IPS DF 4.7 (cell line): ENCODE data around the gene HSD11B1L.

ENCODE experiments used
- DNase-seq: peaks from one replicate; pipeline ENCODE4 v3.0.0-alpha.2; 2013; ENCODE audit warnings: low spot score; ENCODE audit errors: extremely low read depth

HSD11B1L gene

DNA sequence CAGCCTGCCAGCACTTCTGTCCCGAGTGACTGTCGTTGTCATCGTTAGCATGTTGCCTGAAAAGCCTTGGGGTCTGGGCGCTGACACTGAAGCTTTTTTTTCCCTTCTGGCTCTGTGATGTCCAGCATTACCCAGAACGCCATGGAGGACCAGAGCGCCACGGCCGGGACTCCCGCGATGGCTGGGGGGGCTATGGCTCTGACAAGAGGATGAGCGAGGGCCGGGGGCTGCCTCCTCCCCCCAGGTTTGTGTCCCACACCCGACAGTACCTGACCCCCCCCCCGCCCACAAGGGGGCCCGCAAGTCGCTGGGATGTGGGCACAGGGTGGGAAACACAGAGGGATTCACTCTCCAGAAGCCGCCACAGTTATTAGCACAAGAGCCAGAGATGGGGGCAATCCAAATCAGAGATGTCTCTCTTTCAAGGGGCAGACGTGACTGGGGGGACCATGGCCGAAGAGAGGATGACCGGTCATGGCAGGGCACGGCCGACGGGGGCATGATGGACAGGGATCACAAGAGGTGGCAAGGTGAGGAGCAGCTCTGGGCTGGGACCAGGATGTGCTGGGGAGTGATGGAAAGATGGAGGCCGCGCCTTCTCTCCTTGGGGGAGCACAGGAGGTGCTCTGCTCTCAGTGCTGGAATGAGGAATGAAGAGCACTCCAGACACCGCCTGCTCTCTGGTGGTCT, 13.8 kb upstream of the HSD11B1L start:
- DNase-seq: no peak

- no peak for DNase-seq
Observed at GRCh38 chr19:5667751-5668271, 13.0 kb upstream of the HSD11B1L start.

- DNase-seq: no peak
Observed at GRCh38 chr19:5669212-5669611, 11.6 kb upstream of the HSD11B1L start.

GRCh38 chr19:5671600-5671999, 9.2 kb upstream of the HSD11B1L start:
- DNase-seq: no peak

DNA sequence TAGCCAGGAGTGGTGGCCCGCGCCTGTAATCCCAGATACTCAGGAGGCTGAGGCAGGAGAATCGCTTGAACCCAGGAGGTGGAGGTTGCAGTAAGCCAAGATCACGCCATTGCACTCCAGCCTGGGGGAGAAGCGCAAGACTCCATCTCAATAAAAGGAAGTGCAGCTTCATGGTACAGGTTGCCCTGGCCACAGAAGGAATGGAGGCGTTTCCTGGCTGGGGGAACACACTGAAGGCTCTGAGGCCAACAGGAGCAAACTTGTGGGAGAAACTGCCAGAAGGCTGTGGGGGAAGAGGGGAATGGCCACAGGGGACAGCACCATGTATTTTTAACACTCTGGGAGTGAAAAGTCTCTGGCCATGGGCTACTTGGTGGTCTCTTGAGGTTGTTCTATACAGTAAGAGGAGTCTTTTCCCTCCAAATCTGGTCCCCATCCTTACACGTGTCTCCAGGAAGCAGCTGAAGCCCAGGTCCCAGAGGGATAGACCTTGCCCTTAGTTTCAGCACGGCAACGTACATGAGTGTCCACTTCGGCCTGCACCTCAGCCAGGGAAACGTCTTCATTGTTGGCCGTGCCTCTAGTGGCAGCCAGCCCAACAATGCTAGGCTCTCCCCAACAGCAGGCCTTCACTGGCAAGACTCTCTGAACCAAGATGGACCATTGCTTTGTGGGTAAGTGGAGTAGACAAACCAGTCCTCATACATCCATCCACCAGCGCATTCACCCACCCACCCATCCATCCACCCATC, 7.9 kb upstream of the HSD11B1L start:
- DNase-seq: no peak

GRCh38 chr19:5673752-5674151, 7.1 kb upstream of the HSD11B1L start:
- no peak for DNase-seq

DNA sequence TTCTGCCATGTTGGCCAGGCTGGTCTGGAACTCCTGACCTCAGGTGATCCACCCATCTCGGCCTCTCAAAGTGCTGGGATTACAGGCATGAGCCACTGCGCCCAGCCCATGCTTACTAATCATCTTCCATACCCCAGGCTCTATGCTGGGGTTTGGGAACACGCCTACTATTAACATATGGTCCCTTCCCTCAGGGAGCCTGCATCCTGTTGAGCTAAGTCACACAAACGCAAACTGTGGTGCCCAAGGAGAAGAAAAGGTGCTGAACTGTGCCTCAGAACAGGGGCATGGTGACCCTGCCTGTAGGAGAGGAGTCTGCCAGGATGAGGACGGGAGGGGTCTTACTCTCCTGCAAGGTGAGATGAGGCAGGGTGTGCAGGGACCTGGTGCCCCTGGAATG, 6.1 kb upstream of the HSD11B1L start:
- DNase-seq: no peak

DNA sequence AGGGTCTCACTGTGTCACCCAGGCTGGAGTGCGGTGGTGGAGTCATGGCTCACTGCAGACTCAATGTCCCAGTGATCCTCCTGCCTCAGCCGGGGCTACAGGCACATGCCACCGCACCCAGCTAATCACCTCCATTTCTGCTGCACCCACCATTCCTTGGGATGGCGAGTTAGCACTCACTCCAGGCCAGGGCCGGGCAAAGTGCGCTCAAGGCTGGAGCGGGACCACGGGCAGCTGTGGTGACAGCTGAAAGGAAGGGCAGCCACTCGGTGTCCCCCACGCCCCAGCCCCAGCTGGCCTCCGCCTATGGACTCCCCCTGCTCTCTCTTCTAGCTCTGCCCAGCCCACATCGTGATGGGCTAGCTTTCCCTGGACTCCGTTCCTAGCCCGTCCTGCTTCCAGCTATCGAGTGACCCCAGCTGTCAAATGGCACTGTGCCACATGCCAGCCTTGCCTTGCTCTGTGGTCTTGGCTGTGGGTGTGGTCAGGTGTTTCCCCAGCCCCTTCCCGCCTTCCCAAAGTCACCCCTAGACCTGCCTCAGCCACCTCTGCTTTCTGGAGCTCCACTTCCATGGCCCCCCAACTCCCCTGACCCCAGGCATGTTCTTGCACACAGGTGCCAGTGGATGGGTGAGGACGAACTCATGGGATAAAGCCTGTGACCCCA, 4.6 kb upstream of the HSD11B1L start:
- no peak for DNase-seq

GRCh38 chr19:5676772-5677105, 4.1 kb upstream of the HSD11B1L start:
- DNase-seq: no peak

DNA sequence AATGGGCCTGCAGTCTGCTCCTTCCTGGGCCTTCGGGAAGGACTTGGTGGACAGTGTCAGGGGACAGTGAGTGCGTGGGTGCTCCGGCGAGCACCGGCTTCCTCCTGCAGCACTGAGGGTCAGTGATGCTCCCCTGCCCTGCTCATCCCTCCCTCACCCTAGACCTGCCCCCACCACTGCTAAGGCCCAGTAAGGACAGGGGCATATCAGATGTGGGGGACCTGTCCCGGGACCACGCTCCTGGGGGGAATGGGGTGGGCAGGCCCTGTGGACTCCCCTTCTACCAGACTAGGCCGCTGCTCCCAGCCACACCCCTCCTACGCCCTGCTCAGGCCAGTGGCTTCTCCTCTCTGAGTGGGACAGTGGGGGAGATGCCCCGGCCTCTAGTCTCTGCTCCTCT, 3.7 kb upstream of the HSD11B1L start:
- DNase-seq: no peak

DNA sequence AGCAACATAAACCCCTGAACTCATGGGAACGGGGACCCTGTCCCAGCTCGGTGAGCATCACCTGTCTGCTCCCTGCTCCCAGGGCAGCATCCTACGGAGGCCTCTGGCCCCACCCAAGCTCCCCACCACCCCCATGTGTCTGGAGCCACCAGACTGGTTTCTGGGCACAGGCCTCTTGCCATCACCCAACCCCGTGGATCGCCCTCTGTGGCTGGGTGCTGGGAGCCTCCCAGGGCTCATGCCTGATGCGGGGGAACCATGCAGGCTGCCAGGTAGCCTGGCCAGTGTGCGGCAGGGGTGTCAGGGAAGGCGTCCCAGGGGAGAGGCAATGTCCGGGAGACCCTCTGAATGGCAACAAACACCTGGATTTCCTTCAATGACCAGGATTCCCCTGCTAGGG, 3.2 kb upstream of the HSD11B1L start:
- DNase-seq: no peak

- no peak for DNase-seq
Observed at GRCh38 chr19:5678071-5678718, 2.6 kb upstream of the HSD11B1L start.

DNA sequence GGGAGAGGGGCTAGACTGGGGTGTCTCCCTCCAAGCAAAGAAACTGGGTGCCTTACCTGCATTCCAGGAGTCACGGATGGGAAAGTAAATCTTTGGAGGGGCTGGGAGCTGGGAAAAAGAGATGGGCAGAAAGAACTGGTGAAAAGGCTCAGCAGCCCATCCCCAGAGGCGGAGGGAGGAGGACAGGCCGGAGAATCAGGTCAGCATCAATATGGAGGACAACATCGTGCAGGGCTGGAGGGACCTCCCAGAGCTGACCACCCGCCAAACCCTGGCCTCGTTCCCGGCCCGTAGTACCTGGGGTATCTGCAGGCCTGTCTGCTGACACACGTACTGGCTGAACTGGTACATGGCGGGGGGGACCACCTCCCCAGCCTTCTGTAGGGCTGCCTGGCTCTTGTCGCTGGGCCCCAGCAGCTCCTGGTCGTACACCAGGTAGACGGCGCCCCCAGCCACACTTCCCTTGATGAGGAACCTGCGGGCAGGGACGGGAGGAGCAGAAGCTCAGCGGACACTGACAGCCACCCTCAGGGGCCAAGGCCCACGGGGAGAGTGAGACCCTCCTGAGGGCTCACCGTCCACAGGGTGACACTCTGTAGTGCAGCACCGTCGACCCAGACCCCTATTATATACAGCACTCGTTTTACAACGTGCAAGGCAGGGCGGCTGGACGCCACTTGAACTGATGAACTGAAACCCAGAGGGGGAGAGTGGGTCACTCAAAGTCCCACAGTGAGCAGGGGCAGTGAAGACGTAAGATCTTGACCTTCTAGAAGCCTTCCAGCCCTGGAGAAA, 1.3 kb upstream of the HSD11B1L start:
- DNase-seq: no peak

DNA sequence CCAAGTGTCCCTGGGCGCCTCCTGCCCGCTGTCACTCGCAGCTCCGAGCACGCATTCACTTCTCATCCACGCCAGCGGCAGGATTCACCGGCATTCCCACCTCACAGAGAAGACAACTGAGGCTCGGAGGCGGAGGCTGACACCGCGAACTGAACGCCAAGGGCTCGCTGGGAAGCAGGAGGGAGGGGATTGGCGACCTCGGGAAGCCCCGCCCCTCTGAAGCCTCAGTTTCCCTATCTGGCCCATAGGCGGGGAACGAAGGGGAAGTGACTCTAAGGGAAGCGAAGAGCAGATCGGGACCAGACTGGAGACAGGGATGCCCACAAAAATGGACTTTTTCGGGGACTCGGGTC, 767 bp upstream of the HSD11B1L start:
- no peak for DNase-seq

DNA sequence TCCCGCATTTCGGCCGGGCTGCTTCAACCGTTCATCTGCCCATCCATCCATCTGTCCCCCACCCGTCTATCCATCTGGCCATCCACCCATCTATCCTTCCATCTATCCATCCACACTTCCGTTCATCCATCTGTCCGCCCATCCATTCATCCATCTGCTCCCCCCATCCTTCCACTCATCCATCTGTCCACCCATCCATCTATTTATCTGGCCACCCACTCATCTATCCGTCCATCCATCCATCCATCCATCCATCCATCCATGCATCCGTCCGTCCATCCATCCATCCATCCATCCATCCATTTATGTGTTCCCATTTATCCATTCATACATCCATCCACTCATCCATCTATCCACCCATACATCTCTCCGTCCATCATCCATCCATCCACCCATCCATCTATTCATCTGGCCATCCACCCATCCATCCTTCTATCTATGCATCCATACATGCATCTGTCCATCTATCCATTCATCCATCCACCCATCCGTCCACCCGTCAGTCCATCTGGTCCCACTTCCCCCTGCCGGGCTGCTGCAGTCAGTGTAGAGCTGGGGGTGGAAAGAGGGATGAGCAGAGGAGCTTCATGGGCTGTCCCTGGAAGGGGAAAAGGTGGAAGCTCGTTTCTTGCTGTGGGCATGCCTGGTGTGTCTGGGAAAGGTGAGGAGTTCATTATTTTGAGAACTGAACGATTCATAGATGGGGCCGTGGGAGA, 722 bp downstream of the HSD11B1L start:
- DNase-seq: no peak

DNA sequence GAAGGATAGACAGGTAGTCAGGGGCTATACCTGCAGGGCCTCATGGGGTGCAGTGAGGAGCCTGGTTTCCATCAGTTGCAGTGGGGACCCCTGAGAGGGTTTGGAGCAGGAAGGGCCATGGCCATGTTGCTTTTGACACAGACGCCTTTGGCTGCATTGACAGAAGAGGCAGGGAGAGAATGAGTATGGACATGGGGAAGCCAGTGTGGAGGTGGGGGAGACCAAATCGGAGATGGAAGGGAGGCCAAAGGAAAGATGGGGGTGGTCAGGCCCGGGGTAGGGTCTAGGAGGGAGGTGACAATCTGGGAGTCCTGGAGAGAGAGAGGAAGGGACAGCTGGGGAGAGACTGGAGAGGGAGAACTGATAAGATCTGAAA, 1.3 kb downstream of the HSD11B1L start:
- DNase-seq: no peak

DNA sequence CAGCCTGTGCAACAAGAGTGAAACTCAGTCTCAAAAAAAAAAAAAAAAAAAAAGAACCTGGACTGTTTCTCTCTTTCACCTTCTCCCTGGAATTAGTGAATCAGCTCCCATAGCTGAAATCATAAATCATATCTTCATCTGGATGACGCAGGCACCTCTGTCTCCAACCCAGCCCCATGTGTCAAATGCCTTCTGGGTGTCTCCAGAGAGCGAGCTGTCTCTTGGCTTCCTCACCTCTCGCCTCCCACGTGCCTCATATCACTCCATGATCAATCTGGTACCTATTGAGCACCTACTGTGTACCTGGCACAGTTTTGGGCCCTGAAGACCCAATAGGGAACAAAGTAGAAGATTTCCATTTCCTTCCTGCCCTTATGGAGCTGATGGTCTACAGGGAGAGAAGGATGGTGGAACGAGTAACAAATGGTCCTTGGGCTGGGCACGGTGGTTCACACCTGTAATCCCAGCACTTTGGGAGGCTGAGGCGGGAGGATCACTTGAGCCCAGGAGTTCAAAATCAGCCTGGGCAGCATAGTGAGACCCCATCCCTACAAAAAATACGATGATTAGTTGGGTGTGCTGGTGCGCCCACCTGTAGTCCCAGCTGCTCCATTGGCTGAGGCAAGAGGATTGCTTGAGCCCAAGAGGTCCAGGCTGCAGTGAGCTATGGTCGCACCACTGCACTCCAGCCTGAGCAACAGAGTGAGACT, 2.5 kb downstream of the HSD11B1L start:
- DNase-seq: no peak

DNA sequence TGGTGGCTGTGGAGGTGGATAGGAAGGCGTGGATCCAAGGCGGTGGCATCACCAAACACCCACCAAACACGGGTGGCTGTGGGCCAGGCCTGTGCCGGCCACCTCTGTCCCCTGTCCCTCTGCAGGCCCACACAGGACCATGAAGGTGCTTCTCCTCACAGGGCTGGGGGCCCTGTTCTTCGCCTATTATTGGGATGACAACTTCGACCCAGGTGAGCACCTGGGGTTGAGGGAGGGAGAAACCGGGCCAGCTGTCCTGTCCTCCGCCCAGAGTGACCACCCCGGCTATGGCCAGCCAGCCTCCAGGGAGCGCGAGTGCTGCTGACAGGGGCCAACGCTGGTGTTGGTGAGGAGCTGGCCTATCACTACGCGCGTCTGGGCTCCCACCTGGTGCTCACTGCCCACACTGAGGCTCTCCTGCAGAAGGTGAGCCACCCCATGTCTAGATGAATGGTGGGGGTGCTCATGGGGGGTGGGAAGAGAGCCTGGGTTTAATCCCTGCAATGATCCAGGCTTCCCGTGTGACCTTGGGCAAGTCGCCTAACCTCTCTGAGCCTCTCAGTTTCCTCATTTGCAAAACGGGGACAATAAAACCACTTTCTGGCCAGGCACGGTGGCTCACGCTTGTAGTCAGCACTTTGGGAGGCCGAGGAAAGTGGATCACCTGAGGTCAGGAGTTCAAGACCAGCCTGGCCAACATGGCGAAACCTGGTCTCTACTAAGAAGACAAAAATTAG, 4.0 kb downstream of the HSD11B1L start:
- DNase-seq: no peak

- no peak for DNase-seq
Observed at GRCh38 chr19:5686326-5686646, 5.5 kb downstream of the HSD11B1L start.
